ENCODE measurements around the gene LRMDA. TPM values are rescaled to one million over a fixed set of nuclear protein-coding genes. Genes with fewer than 3 reads are reported as not detected.

Gene LRMDA
- polyA plus RNA-seq, 1 donor (not counting 4 experiments of a cell fraction or from before 2014, with no cell fraction given), result not detected

- H3K4me2 ChIP-seq (ENCODE audit: control insufficient read depth, extremely low read depth, insufficient read depth, low read depth, low read length), result no peak overlapping the region
- H3K36me3 ChIP-seq (ENCODE audit: control insufficient read depth in 2 of 2, extremely low read depth in 1 of 2, insufficient read depth in 2 of 2, low read length in 2 of 2), result no peaks in the 10 kb centered on the region
- H3K9me1 ChIP-seq (ENCODE audit: control insufficient read depth, extremely low read depth, insufficient read depth, low read length), result no peaks in the 10 kb centered on the region
- H3K9me3 ChIP-seq (ENCODE audit: control insufficient read depth, low read depth, low read length), result no peaks in the 10 kb centered on the region
- no peak overlapping the region for H3K27ac ChIP-seq (ENCODE audit: control insufficient read depth, insufficient read depth, low read length)
- no peaks in the 10 kb centered on the region for H3K79me2 ChIP-seq (ENCODE audit: control insufficient read depth, insufficient read depth, low read length)
- no peak overlapping the region for H2AFZ ChIP-seq (ENCODE audit: control insufficient read depth, low read length)
- DNase-seq (ENCODE audit: low read depth, low spot score) (no peak), FAIRE-seq (no peak)
- no peak overlapping the region for H3K4me3 ChIP-seq (ENCODE audit: control insufficient read depth in 2 of 3, extremely low read depth in 1 of 3, insufficient read depth in 2 of 3, low read depth in 1 of 3, low read length in 3 of 3)
- H3K27me3 ChIP-seq (ENCODE audit: control insufficient read depth, extremely low read depth, insufficient read depth, low read length), result no peaks in the 10 kb centered on the region
- TF ChIP-seq CTCF (optimal IDR thresholded peaks at IDR 0.05 in 1 of 3, IDR thresholded peaks at IDR 0.05 in 1 of 3, conservative IDR thresholded peaks at IDR 0.05 in 1 of 3; ENCODE audit: extremely low read depth in 1 of 3, insufficient read depth in 2 of 3, low read length in 3 of 3) (no peak), EZH2 (IDR thresholded peaks at IDR 0.05; ENCODE audit: low read length) (no peak)
- no peaks in the 10 kb centered on the region for H4K20me1 ChIP-seq (ENCODE audit: control insufficient read depth, extremely low read depth, insufficient read depth, low read length)
- no peak overlapping the region for H3K9ac ChIP-seq (ENCODE audit: control insufficient read depth, extremely low read depth, insufficient read depth, low read length)
- H3K4me1 ChIP-seq (ENCODE audit: control insufficient read depth, extremely low read depth, insufficient read depth, low read length), result no peaks in the 10 kb centered on the region
- dilution Hi-C loops (cut with MboI; ENCODE audit: extremely low pct_ligation_motif_present, low sequenced_read_pairs), result no loop called here
These were observed 729.8 kb downstream of the LRMDA start for GRCh38 chr10:76161301-76161582.

- dilution Hi-C loops (cut with MboI; ENCODE audit: extremely low pct_ligation_motif_present, low sequenced_read_pairs), result no loop called here
- Histone ChIP-seq H2AFZ (ENCODE audit: control insufficient read depth, low read length) (no peak overlapping the region), H4K20me1 (ENCODE audit: control insufficient read depth, extremely low read depth, insufficient read depth, low read length) (no peaks in the 10 kb centered on the region), H3K36me3 (ENCODE audit: control insufficient read depth in 2 of 2, extremely low read depth in 1 of 2, insufficient read depth in 2 of 2, low read length in 2 of 2) (no peaks in the 10 kb centered on the region), H3K27me3 (ENCODE audit: control insufficient read depth, extremely low read depth, insufficient read depth, low read length) (no peaks in the 10 kb centered on the region), H3K9me3 (ENCODE audit: control insufficient read depth, low read depth, low read length) (no peaks in the 10 kb centered on the region), H3K79me2 (ENCODE audit: control insufficient read depth, insufficient read depth, low read length) (no peaks in the 10 kb centered on the region), H3K27ac (ENCODE audit: control insufficient read depth, insufficient read depth, low read length) (no peak overlapping the region), H3K4me3 (ENCODE audit: control insufficient read depth in 2 of 3, extremely low read depth in 1 of 3, insufficient read depth in 2 of 3, low read depth in 1 of 3, low read length in 3 of 3) (no peak overlapping the region), H3K4me2 (ENCODE audit: control insufficient read depth, extremely low read depth, insufficient read depth, low read depth, low read length) (no peak overlapping the region), H3K9ac (ENCODE audit: control insufficient read depth, extremely low read depth, insufficient read depth, low read length) (no peak overlapping the region), H3K4me1 (ENCODE audit: control insufficient read depth, extremely low read depth, insufficient read depth, low read length) (no peaks in the 10 kb centered on the region), H3K9me1 (ENCODE audit: control insufficient read depth, extremely low read depth, insufficient read depth, low read length) (no peaks in the 10 kb centered on the region)
- DNase-seq (ENCODE audit: low read depth, low spot score), result no peak
- TF ChIP-seq EZH2 (IDR thresholded peaks at IDR 0.05; ENCODE audit: low read length), result no peak
- no peak for TF ChIP-seq CTCF (optimal IDR thresholded peaks at IDR 0.05 in 1 of 3, IDR thresholded peaks at IDR 0.05 in 1 of 3, conservative IDR thresholded peaks at IDR 0.05 in 1 of 3; ENCODE audit: extremely low read depth in 1 of 3, insufficient read depth in 2 of 3, low read length in 3 of 3)
- peak; percentile 5 for FAIRE-seq
These were observed 737.0 kb downstream of the LRMDA start for GRCh38 chr10:76168437-76168836.

Measured in keratinocyte (primary cell).